WTC11 (cell line): ENCODE data around the gene GBF1. TPM values are rescaled to one million over a fixed set of nuclear protein-coding genes. Genes with fewer than 3 reads are reported as not detected.
A peak's percentile ranks its signal among the peaks of the same experiment; 100 is the strongest.

Experiments
- AFF4 ChIP-seq: sonication (generic); formaldehyde crosslinking; IDR thresholded peaks from 2 replicates; pipeline ENCODE4 v1.8.1; 2023; ENCODE audit warnings: mild to moderate bottlenecking, missing genetic modification reagents, borderline replicate concordance
- ARID4B ChIP-seq: sonication (generic); formaldehyde crosslinking; IDR thresholded peaks from 2 replicates; pipeline ENCODE4 v1.8.0; 2023; ENCODE audit warnings: missing genetic modification reagents, mild to moderate bottlenecking, borderline replicate concordance
- ATF3 ChIP-seq: sonication (generic); formaldehyde crosslinking; conservative IDR thresholded peaks from 2 replicates; pipeline ENCODE4 v1.8.1; 2022; ENCODE audit warnings: mild to moderate bottlenecking, missing genetic modification reagents
- ATF6 ChIP-seq: sonication (generic); formaldehyde crosslinking; IDR thresholded peaks from 2 replicates; pipeline ENCODE4 v1.8.1; 2023; ENCODE audit warnings: mild to moderate bottlenecking, missing genetic modification reagents
- FOXP1 ChIP-seq: sonication (generic); formaldehyde crosslinking; IDR thresholded peaks from 2 replicates; pipeline ENCODE4 v1.8.0; 2022; ENCODE audit warnings: missing genetic modification reagents, mild to moderate bottlenecking, moderate library complexity, borderline replicate concordance
- GRHL2 ChIP-seq: fragments of 250-450 bp; sonication (Bioruptor Pico); IDR thresholded peaks from 2 replicates; pipeline ENCODE4 v1.8.0; 2022; ENCODE audit warnings: mild to moderate bottlenecking, moderate library complexity; ENCODE audit not compliant: insufficient replicate concordance, severe bottlenecking
- IRF1 ChIP-seq: sonication (generic); formaldehyde crosslinking; IDR thresholded peaks from 2 replicates; pipeline ENCODE4 v1.8.0; 2023; ENCODE audit warnings: missing genetic modification reagents
- IRF2 ChIP-seq: sonication (generic); formaldehyde crosslinking; IDR thresholded peaks from 2 replicates; pipeline ENCODE4 v1.8.0; 2022; ENCODE audit warnings: low read depth, missing genetic modification reagents, borderline replicate concordance
- JAZF1 ChIP-seq: fragments of 250-450 bp; sonication (Bioruptor Pico); IDR thresholded peaks from 2 replicates; pipeline ENCODE4 v1.9.0; 2021; ENCODE audit warnings: moderate library complexity, mild to moderate bottlenecking, inconsistent platforms
- MYBL2 ChIP-seq: sonication (generic); formaldehyde crosslinking; IDR thresholded peaks from 2 replicates; pipeline ENCODE4 v1.8.1; 2023; ENCODE audit warnings: mild to moderate bottlenecking, moderate library complexity, missing genetic modification reagents
- NR2C2 ChIP-seq: sonication (generic); formaldehyde crosslinking; IDR thresholded peaks from 2 replicates; pipeline ENCODE4 v1.8.0; 2022; ENCODE audit warnings: mild to moderate bottlenecking, missing genetic modification reagents
- PREB ChIP-seq: sonication (generic); formaldehyde crosslinking; IDR thresholded peaks from 2 replicates; pipeline ENCODE4 v1.8.1; 2022; ENCODE audit warnings: mild to moderate bottlenecking, missing genetic modification reagents, moderate library complexity, borderline replicate concordance
- ZBTB21 ChIP-seq: sonication (generic); formaldehyde crosslinking; IDR thresholded peaks from 2 replicates; pipeline ENCODE4 v1.8.1; 2023; ENCODE audit warnings: mild to moderate bottlenecking, missing genetic modification reagents, borderline replicate concordance
- ZNF121 ChIP-seq: sonication (generic); formaldehyde crosslinking; IDR thresholded peaks from 2 replicates; pipeline ENCODE4 v1.8.0; 2023; ENCODE audit warnings: missing genetic modification reagents
- ZNF232 ChIP-seq: sonication (generic); formaldehyde crosslinking; IDR thresholded peaks from 2 replicates; pipeline ENCODE4 v1.8.0; 2022; ENCODE audit warnings: mild to moderate bottlenecking, missing genetic modification reagents
- total RNA-seq: library from RNA; stranded (reverse); gene quantifications from 3 replicates; pipeline ENCODE4 v1.2.3, GENCODE V29; 2021
- TF ChIP-seq, protein P1 (sequence below): fragments of 250-450 bp; sonication (Bioruptor Pico); IDR thresholded peaks from 2 replicates; pipeline ENCODE4 v1.8.0; 2021; ENCODE audit warnings: mild to moderate bottlenecking
- TF ChIP-seq, protein P2 (sequence below): sonication (generic); formaldehyde crosslinking; IDR thresholded peaks from 2 replicates; pipeline ENCODE4 v1.8.1; 2023; ENCODE audit warnings: mild to moderate bottlenecking, moderate library complexity, missing genetic modification reagents
- TF ChIP-seq, protein P3 (sequence below): sonication (generic); formaldehyde crosslinking; IDR thresholded peaks from 2 replicates; pipeline ENCODE4 v1.8.1; 2022; ENCODE audit warnings: mild to moderate bottlenecking, moderate library complexity, missing genetic modification reagents
- TF ChIP-seq, protein P4 (sequence below): fragments of 250-450 bp; sonication (Bioruptor Pico); IDR thresholded peaks from 2 replicates; pipeline ENCODE4 v1.9.0; 2021; ENCODE audit warnings: mild to moderate bottlenecking

Gene GBF1
- total RNA-seq, 1 experiment from 2014 or later = 32.4 TPM

GRCh38 chr10:102225646-102226541 is 19.4 kb upstream of the GBF1 start, which contains the start of gene ELOVL3 (continued):
- peak; percentile 90; the same call in 1 of the 2 replicates for TF ChIP-seq ZBTB21 (CRISPR knock-in tag)
- TF ChIP-seq, protein P1, sequence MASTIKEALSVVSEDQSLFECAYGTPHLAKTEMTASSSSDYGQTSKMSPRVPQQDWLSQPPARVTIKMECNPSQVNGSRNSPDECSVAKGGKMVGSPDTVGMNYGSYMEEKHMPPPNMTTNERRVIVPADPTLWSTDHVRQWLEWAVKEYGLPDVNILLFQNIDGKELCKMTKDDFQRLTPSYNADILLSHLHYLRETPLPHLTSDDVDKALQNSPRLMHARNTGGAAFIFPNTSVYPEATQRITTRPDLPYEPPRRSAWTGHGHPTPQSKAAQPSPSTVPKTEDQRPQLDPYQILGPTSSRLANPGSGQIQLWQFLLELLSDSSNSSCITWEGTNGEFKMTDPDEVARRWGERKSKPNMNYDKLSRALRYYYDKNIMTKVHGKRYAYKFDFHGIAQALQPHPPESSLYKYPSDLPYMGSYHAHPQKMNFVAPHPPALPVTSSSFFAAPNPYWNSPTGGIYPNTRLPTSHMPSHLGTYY (CRISPR knock-in tag) = no peak
- TF ChIP-seq JAZF1 = no peak
- peak; percentile 95 for TF ChIP-seq ZNF232
- TF ChIP-seq ATF3 (CRISPR knock-in tag) = no peak
- no peak for TF ChIP-seq IRF2 (CRISPR knock-in tag)
- TF ChIP-seq ARID4B (CRISPR knock-in tag) = peak; percentile 98
- TF ChIP-seq ATF6 = peak; percentile 30; the same call in 1 of the 2 replicates
- peak; percentile 90; the same call in 1 of the 2 replicates for TF ChIP-seq PREB (CRISPR knock-in tag)
- 0 out of 2 replicates have a peak, but pooled peaks have one; percentile 82 for TF ChIP-seq IRF1 (CRISPR knock-in tag)
- TF ChIP-seq, protein P2, sequence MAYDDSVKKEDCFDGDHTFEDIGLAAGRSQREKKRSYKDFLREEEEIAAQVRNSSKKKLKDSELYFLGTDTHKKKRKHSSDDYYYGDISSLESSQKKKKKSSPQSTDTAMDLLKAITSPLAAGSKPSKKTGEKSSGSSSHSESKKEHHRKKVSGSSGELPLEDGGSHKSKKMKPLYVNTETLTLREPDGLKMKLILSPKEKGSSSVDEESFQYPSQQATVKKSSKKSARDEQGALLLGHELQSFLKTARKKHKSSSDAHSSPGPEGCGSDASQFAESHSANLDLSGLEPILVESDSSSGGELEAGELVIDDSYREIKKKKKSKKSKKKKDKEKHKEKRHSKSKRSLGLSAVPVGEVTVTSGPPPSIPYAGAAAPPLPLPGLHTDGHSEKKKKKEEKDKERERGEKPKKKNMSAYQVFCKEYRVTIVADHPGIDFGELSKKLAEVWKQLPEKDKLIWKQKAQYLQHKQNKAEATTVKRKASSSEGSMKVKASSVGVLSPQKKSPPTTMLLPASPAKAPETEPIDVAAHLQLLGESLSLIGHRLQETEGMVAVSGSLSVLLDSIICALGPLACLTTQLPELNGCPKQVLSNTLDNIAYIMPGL (CRISPR knock-in tag) = 0 out of 2 replicates have a peak, but pooled peaks have one; percentile 59
- TF ChIP-seq MYBL2 (CRISPR knock-in tag) = peak; percentile 88
- no peak for TF ChIP-seq NR2C2
- TF ChIP-seq GRHL2 (CRISPR knock-in tag) = no peak
- peak; percentile 94 for TF ChIP-seq FOXP1 (CRISPR knock-in tag)
- no peak for TF ChIP-seq ZNF121 (CRISPR knock-in tag)
- TF ChIP-seq, protein P3, sequence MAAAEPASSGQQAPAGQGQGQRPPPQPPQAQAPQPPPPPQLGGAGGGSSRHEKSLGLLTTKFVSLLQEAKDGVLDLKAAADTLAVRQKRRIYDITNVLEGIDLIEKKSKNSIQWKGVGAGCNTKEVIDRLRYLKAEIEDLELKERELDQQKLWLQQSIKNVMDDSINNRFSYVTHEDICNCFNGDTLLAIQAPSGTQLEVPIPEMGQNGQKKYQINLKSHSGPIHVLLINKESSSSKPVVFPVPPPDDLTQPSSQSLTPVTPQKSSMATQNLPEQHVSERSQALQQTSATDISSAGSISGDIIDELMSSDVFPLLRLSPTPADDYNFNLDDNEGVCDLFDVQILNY (CRISPR knock-in tag) = 0 out of 2 replicates have a peak, but pooled peaks have one; percentile 83
- TF ChIP-seq, protein P4, sequence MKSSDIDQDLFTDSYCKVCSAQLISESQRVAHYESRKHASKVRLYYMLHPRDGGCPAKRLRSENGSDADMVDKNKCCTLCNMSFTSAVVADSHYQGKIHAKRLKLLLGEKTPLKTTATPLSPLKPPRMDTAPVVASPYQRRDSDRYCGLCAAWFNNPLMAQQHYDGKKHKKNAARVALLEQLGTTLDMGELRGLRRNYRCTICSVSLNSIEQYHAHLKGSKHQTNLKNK = no peak
- peak; percentile 92; the same call in 1 of the 2 replicates for TF ChIP-seq AFF4 (CRISPR knock-in tag)
